Measurements from ENCODE around the gene FRMPD2.
"Not testable (repeated sequence)": the region's sequence is repeated elsewhere in the genome, so short reads cannot be mapped to it uniquely, and the experiment has no call there.

FRMPD2 gene

DNA sequence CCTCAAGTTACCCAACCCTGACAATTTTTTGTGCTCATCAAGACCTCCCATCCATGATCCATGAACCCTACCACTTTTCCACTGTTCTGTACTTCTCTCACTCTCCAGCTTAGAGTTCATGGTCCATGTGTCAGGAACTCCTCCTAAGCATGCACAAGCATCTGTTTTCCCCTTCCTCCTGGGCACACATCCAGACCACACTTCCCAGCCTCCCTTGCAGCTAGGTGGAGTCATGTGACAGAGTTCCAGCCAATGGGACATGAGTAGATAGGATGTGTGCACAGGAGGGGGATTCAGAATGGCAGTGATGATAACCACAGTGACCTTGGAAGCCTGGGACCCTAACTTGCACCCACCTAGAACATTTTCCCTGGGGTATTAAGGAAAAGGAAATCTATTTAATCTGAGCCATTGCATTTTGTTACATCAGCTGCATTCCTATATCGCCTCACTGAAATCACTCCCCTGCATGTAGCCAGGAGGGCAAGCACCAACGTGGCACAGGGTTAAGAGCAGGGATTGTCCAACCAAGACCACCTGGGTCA lies 9.6 kb upstream of the FRMPD2 start:
- H3K4me3 ChIP-seq (ENCODE audit: control insufficient read depth, low read depth, low read length) = no peak overlapping the region
- TF ChIP-seq, protein P1, sequence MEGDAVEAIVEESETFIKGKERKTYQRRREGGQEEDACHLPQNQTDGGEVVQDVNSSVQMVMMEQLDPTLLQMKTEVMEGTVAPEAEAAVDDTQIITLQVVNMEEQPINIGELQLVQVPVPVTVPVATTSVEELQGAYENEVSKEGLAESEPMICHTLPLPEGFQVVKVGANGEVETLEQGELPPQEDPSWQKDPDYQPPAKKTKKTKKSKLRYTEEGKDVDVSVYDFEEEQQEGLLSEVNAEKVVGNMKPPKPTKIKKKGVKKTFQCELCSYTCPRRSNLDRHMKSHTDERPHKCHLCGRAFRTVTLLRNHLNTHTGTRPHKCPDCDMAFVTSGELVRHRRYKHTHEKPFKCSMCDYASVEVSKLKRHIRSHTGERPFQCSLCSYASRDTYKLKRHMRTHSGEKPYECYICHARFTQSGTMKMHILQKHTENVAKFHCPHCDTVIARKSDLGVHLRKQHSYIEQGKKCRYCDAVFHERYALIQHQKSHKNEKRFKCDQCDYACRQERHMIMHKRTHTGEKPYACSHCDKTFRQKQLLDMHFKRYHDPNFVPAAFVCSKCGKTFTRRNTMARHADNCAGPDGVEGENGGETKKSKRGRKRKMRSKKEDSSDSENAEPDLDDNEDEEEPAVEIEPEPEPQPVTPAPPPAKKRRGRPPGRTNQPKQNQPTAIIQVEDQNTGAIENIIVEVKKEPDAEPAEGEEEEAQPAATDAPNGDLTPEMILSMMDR (IDR thresholded peaks at IDR 0.05; ENCODE audit: control insufficient read depth, insufficient read depth, low read depth, low read length, missing control alignments) = no peak
- DNase-seq (ENCODE audit: low read depth) = no peak

DNA sequence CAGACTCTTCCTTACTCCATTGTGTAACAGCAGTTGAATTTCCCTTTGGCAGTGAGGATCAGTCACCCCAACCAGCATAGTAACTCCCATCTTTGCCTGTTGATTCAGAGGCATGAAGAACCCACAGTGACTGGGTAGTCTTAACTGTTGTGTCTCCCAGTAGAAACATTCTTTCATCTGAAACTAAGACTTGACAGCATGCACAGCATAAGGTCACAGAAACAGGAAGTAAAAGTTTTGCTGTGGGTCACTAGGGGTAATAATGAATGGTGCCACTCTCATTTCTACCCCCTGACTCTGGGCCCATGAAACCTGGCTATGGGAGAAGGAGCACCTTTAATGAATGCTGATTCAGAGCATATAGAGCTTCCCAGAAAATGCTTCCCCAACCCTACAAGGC lies 8.3 kb upstream of the FRMPD2 start:
- DNase-seq (ENCODE audit: low read depth) = no peak
- H3K4me3 ChIP-seq (ENCODE audit: control insufficient read depth, low read depth, low read length) = no peak overlapping the region
- TF ChIP-seq, protein P1 (IDR thresholded peaks at IDR 0.05; ENCODE audit: control insufficient read depth, insufficient read depth, low read depth, low read length, missing control alignments) = no peak

DNA sequence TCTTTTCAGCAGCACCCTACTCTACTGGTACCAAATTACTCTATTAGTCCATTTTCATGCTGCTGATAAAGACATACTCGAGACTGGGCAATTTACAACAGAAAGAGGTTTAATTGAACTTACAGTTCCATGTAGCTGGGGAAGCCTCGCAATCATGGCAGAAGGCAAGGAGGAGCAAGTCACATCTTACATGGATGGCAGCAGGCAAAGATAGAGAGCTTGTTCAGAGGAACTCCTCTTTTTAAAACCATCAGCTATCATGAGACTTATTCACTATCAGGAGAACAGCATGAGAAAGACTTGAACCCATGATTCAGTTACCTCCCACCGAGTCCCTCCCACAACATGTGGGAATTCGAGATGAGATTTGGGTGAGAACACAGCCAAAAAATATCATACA lies 7.2 kb upstream of the FRMPD2 start:
- not testable (repeated sequence) for DNase-seq (ENCODE audit: low read depth); H3K4me3 ChIP-seq (ENCODE audit: control insufficient read depth, low read depth, low read length)

DNA sequence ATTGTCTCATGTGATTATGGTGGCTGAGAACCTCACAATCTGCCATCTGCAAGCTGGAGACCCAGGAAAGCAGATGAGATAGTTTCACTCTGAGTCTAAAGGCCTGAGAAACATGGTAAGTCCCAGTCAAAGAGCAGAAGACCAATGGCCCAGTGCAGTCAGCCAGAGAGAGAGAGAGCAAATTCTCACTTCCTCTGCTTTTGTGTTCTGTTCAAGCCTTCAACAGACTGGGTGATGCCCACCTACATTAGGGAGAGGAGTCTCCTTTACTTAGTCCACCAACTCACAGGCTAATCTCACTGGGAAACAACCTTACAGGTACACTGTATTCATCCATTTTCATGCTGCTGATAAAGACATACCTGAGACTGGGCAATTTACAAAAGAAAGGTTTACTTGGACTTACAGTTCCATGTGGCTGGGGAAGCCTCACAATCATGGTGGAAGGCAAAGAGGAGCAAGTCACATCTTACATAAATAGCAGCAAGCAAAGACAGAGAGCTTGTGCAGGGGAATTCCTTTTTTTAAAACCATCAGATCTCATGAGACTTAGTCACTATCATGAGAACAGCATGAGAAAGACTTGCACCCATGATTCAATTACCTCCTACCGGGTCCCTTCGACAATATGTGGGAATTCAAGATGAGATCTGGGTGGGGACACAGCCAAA lies 4.7 kb upstream of the FRMPD2 start:
- H3K4me3 ChIP-seq (ENCODE audit: control insufficient read depth, low read depth, low read length) = no peak overlapping the region
- DNase-seq (ENCODE audit: low read depth) = no peak
- TF ChIP-seq, protein P1 (IDR thresholded peaks at IDR 0.05; ENCODE audit: control insufficient read depth, insufficient read depth, low read depth, low read length, missing control alignments) = no peak

DNA sequence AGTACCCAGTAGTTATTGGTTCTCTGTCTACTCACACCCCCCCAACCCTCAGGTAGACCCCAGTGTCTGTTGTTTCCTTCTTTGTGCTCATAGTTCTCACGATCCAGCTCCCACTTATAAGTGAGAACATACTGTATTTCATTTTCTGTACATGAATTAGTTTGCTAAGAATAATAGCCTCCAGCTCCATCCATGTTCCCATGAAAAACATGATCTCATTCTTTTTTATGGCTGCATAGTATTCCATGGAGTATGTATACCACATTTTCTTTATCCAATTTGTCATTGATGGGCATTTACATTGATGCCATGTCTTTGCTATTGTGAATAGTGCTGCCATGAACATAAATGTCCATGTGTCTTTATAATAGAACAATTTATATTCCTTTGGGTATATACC lies 2.6 kb upstream of the FRMPD2 start:
- no peak for DNase-seq (ENCODE audit: low read depth)
- TF ChIP-seq, protein P1 (IDR thresholded peaks at IDR 0.05; ENCODE audit: control insufficient read depth, insufficient read depth, low read depth, low read length, missing control alignments) = no peak
- H3K4me3 ChIP-seq (ENCODE audit: control insufficient read depth, low read depth, low read length) = no peak overlapping the region

DNA sequence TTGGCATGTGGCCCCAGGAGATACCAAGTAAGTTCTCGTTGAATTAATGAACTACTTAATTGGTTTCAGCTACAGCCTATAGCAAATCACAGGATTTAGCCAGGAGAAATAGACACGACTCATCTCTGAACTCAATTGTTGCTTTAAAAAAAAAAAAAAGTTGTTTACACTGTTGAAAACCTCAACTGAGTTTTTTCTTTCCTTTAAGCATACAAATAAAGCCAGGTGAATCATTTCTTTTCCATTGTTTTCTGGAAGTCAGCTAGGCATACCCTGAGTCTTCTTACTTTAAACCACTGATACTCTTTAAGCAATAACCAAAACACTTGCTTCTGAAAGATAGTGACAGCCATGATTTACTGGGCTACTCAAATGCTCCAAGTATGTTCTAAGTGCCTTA lies 755 bp downstream of the FRMPD2 start:
- no peak for DNase-seq (ENCODE audit: low read depth)
- H3K4me3 ChIP-seq (ENCODE audit: control insufficient read depth, low read depth, low read length) = no peak overlapping the region
- TF ChIP-seq, protein P1 (IDR thresholded peaks at IDR 0.05; ENCODE audit: control insufficient read depth, insufficient read depth, low read depth, low read length, missing control alignments) = no peak

DNA sequence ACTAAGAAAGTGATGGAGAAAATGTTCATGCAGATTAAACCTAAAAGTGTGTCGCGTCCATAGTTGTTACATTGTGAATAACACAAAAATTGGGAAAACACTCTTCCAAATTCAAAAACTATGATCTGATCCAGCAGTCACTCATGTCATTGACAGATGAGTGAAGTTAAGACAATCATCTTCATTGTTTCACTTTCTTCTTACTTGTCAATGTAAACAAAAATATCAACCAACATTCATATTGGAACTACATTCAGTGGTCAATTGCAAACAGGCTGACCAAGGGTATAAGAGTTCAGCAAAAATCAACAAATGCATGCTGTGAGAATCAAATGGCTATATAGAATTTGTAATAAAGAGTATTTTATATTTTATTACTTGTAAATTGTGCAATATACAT lies 1.8 kb downstream of the FRMPD2 start:
- TF ChIP-seq, protein P1 (IDR thresholded peaks at IDR 0.05; ENCODE audit: control insufficient read depth, insufficient read depth, low read depth, low read length, missing control alignments) = no peak
- no peak for DNase-seq (ENCODE audit: low read depth)
- no peak overlapping the region for H3K4me3 ChIP-seq (ENCODE audit: control insufficient read depth, low read depth, low read length)
